H9 (cell line): ENCODE results near the gene SDK2. TPM values are rescaled to one million over a fixed set of nuclear protein-coding genes. Genes with fewer than 3 reads are reported as not detected.

ENCODE experiments used
- DNase-seq: peaks from one replicate; pipeline ENCODE4 v3.0.0-alpha.2; 2017
- H2AFZ ChIP-seq: one replicate; pipeline ENCODE4 v1.6.1; 2013; ENCODE audit warnings: mild to moderate bottlenecking, low read length, control low read depth, moderate library complexity
- H2AK5ac ChIP-seq: 2 replicates; pipeline ENCODE4 v1.6.1; 2013; ENCODE audit warnings: low read length, control low read depth, mixed read lengths; ENCODE audit not compliant: insufficient read length
- H2BK120ac ChIP-seq: one replicate; pipeline ENCODE4 v1.6.1; 2013; ENCODE audit warnings: low read depth, mild to moderate bottlenecking, low read length, control low read depth, inconsistent platforms; ENCODE audit not compliant: poor library complexity, severe bottlenecking
- H2BK12ac ChIP-seq: 2 replicates; pipeline ENCODE4 v1.6.1; 2013; ENCODE audit warnings: low read length, control low read depth, mixed read lengths, low read depth; ENCODE audit not compliant: insufficient read length
- H2BK15ac ChIP-seq: 2 replicates; pipeline ENCODE4 v1.6.1; 2013; ENCODE audit warnings: low read depth, low read length, control low read depth
- H2BK20ac ChIP-seq: one replicate; pipeline ENCODE4 v1.6.1; 2013; ENCODE audit warnings: low read depth, mild to moderate bottlenecking, low read length, control low read depth, inconsistent platforms; ENCODE audit not compliant: poor library complexity, severe bottlenecking
- H2BK5ac ChIP-seq: 2 replicates; pipeline ENCODE4 v1.6.1; 2013; ENCODE audit warnings: low read length, control low read depth, mixed read lengths; ENCODE audit not compliant: insufficient read length
- H3K14ac ChIP-seq: 2 replicates; pipeline ENCODE4 v1.6.1; 2013; ENCODE audit warnings: low read length, control low read depth; ENCODE audit not compliant: insufficient read depth
- H3K18ac ChIP-seq: 2 replicates; pipeline ENCODE4 v1.6.1; 2013; ENCODE audit warnings: low read depth, mild to moderate bottlenecking, mixed read lengths, low read length, control low read depth; ENCODE audit not compliant: insufficient read length
- H3K23ac ChIP-seq: 2 replicates; pipeline ENCODE4 v1.6.1; 2013; ENCODE audit warnings: low read length, control low read depth, mixed read lengths, low read depth; ENCODE audit not compliant: insufficient read length
- H3K23me2 ChIP-seq: 2 replicates; pipeline ENCODE4 v1.6.1; 2013; ENCODE audit warnings: low read depth, mild to moderate bottlenecking, mixed read lengths, low read length, control low read depth; ENCODE audit not compliant: insufficient read length, poor library complexity, severe bottlenecking
- H3K27ac ChIP-seq: 2 replicates; pipeline ENCODE4 v1.5.1; 2013; ENCODE audit warnings: low read length, control low read depth, mixed read lengths, low read depth; ENCODE audit not compliant: insufficient read length
- H3K27me3 ChIP-seq: 2 replicates; pipeline ENCODE4 v1.6.1; 2013; ENCODE audit warnings: low read length, control low read depth, inconsistent platforms; ENCODE audit not compliant: insufficient read depth
- H3K4ac ChIP-seq: 2 replicates; pipeline ENCODE4 v1.6.1; 2013; ENCODE audit warnings: low read depth, mild to moderate bottlenecking, control low read depth, inconsistent platforms, low read length, moderate library complexity
- H3K4me1 ChIP-seq: 2 replicates; pipeline ENCODE4 v1.6.1; 2013; ENCODE audit warnings: low read length, control low read depth, inconsistent platforms; ENCODE audit not compliant: insufficient read depth
- H3K4me2 ChIP-seq: 2 replicates; pipeline ENCODE4 v1.6.1; 2013; ENCODE audit warnings: low read length, control low read depth, mixed read lengths; ENCODE audit not compliant: insufficient read length, insufficient read depth
- H3K56ac ChIP-seq: 2 replicates; pipeline ENCODE4 v1.6.1; 2013; ENCODE audit warnings: low read depth, mild to moderate bottlenecking, mixed read lengths, low read length, control low read depth; ENCODE audit not compliant: insufficient read length
- H3K79me1 ChIP-seq: 2 replicates; pipeline ENCODE4 v1.6.1; 2013; ENCODE audit warnings: low read depth, mild to moderate bottlenecking, moderate library complexity, low read length, control low read depth, inconsistent platforms; ENCODE audit not compliant: insufficient read depth, poor library complexity, severe bottlenecking
- H3K79me2 ChIP-seq: 2 replicates; pipeline ENCODE4 v1.6.1; 2013; ENCODE audit warnings: low read length, control low read depth, inconsistent platforms; ENCODE audit not compliant: insufficient read depth
- H3K9ac ChIP-seq: 2 replicates; pipeline ENCODE4 v1.6.1; 2013; ENCODE audit warnings: low read length, control low read depth, mixed read lengths; ENCODE audit not compliant: insufficient read length; ENCODE audit errors: extremely low read depth
- H3K9me3 ChIP-seq: one replicate; pipeline ENCODE4 v1.6.1; 2013; ENCODE audit warnings: low read depth, low read length, inconsistent platforms; ENCODE audit not compliant: control insufficient read depth
- H3T11ph ChIP-seq: one replicate; pipeline ENCODE4 v1.6.1; 2013; ENCODE audit warnings: mild to moderate bottlenecking, low read length, control low read depth, inconsistent platforms
- H4K20me1 ChIP-seq: one replicate; pipeline ENCODE4 v1.6.1; 2013; ENCODE audit not compliant: control insufficient read depth, insufficient read length, insufficient read depth
- H4K5ac ChIP-seq: 2 replicates; pipeline ENCODE4 v1.6.1; 2013; ENCODE audit warnings: low read depth, mild to moderate bottlenecking, mixed read lengths, low read length, control low read depth; ENCODE audit not compliant: insufficient read length
- H4K8ac ChIP-seq: replicated peaks from 2 replicates; pipeline ENCODE4 v1.6.1; 2013; ENCODE audit warnings: low read length, control low read depth, mixed read lengths, low read depth; ENCODE audit not compliant: insufficient read length
- H4K91ac ChIP-seq: 2 replicates; pipeline ENCODE4 v1.6.1; 2013; ENCODE audit warnings: low read depth, mild to moderate bottlenecking, moderate library complexity, mixed read lengths, low read length, control low read depth; ENCODE audit not compliant: insufficient read length
- H3K27ac Mint-ChIP-seq, 3 experiments: 2 replicates in 2 of 3; 3 replicates in 1 of 3; pipeline ENCODE4 v1.8.0; 2020 to 2021; ENCODE audit warnings: mixed read lengths in 3 of 3, mild to moderate bottlenecking in 1 of 3, moderate library complexity in 1 of 3
- H3K27me3 Mint-ChIP-seq: 2 replicates; pipeline ENCODE4 v1.8.0; 2021; ENCODE audit warnings: low read depth, mild to moderate bottlenecking, moderate library complexity, mixed read lengths
- H3K36me3 Mint-ChIP-seq, 3 experiments: 2 replicates in 2 of 3; 3 replicates in 1 of 3; pipeline ENCODE4 v1.8.0; 2020 to 2021; ENCODE audit warnings: low read depth in 3 of 3, mixed read lengths in 3 of 3; ENCODE audit not compliant: insufficient read depth in 1 of 3
- H3K4me1 Mint-ChIP-seq, 2 experiments: 2 replicates each; pipeline ENCODE4 v1.8.0; 2020; ENCODE audit warnings: mixed read lengths in 2 of 2
- H3K4me3 Mint-ChIP-seq, 2 experiments: 2 replicates in 1 of 2; 3 replicates in 1 of 2; pipeline ENCODE4 v1.8.0; 2020 to 2021; ENCODE audit warnings: mild to moderate bottlenecking in 2 of 2, mixed read lengths in 2 of 2, moderate library complexity in 1 of 2
- H3K9me3 Mint-ChIP-seq, 2 experiments: 2 replicates in 1 of 2; 3 replicates in 1 of 2; pipeline ENCODE4 v1.8.0; 2020; ENCODE audit warnings: mild to moderate bottlenecking in 2 of 2, mixed read lengths in 2 of 2, moderate library complexity in 1 of 2
- WGBS: extraction: QIAGEN DNeasy Blood & Tissue Kit; methylation state at CpG from one replicate; pipeline ENCODE4 v1.1.7; 2013; ENCODE audit warnings: missing lambda C conversion rate, low lambda C conversion rate, mixed read lengths; ENCODE audit not compliant: insufficient read length; ENCODE audit errors: extremely low coverage; 5-methylcytosine and 5-hydroxymethylcytosine counted together
- total RNA-seq: library from RNA; stranded (reverse); gene quantifications from 2 replicates; pipeline ENCODE4 v1.2.1, GENCODE V29; 2021
- TF ChIP-seq, protein P1 (sequence below): fragments of 200-600 bp; sonication (generic); conservative IDR thresholded peaks from 3 replicates; pipeline ENCODE4 v1.8.0; 2021; ENCODE audit warnings: antibody characterized with exemption, mild to moderate bottlenecking

SDK2 gene
- total RNA-seq, 1 experiment from 2014 or later, result 9.1 TPM

DNA sequence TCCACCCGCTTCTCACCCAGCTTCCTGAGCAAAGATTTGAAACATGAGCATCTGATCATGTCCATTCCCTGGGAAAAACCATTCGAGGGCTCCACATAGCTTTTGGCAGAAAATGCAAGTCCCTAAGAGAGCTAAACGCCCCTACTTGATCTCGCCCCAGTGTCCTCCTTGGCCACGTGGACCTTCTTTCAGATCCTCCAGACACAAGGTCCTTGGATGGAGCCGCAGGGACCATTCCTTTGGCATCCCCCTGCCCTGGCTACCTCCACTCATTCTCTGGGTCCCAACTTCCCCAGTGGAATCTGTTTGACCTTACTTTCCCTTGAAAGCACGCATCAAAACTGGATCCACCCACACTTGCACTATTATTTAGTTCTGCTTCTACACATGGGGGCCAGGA lies 146.5 kb downstream of the SDK2 start:
- Histone ChIP-seq H4K8ac (no peak overlapping the region), H3K23me2 (no peaks in the 10 kb centered on the region), H3K4me1 (peaks cover 3% of the 10 kb centered on the region; the same call in 1 of the 2 replicates), H3K79me1 (no peaks in the 10 kb centered on the region), H3K9me3 (no peaks in the 10 kb centered on the region), H4K5ac (no peak overlapping the region), H2BK5ac (no peak overlapping the region), H3K4ac (no peak overlapping the region), H4K91ac (no peak overlapping the region), H2AFZ (no peak overlapping the region), H3K14ac (no peak overlapping the region), H3K18ac (no peak overlapping the region), H3K27me3 (no peaks in the 10 kb centered on the region), H3K56ac (no peak overlapping the region), H3K27ac (no peak overlapping the region), H3T11ph (no peak overlapping the region), H2AK5ac (no peak overlapping the region), H2BK15ac (no peak overlapping the region), H2BK120ac (no peak overlapping the region), H4K20me1 (peaks cover 2% of the 10 kb centered on the region), H3K9ac (no peak overlapping the region), H2BK12ac (no peak overlapping the region), H3K4me2 (no peak overlapping the region), H3K23ac (no peak overlapping the region), H2BK20ac (no peak overlapping the region), H3K79me2 (no peaks in the 10 kb centered on the region)
- Mint-ChIP-seq H3K9me3 (no peaks in the 10 kb centered on the region), H3K4me1 (peaks cover 14 to 23% of the 10 kb centered on the region in 2 experiments), H3K27me3 (peaks cover 6% of the 10 kb centered on the region), H3K27ac (no peak overlapping the region; a peak in 1 of 7 replicates), H3K4me3 (no peak overlapping the region), H3K36me3 (no peaks in the 10 kb centered on the region)
- no CpG with 5 or more reads among the region's 7 CpGs for WGBS
- DNase-seq, result no peak
- TF ChIP-seq, protein P1, sequence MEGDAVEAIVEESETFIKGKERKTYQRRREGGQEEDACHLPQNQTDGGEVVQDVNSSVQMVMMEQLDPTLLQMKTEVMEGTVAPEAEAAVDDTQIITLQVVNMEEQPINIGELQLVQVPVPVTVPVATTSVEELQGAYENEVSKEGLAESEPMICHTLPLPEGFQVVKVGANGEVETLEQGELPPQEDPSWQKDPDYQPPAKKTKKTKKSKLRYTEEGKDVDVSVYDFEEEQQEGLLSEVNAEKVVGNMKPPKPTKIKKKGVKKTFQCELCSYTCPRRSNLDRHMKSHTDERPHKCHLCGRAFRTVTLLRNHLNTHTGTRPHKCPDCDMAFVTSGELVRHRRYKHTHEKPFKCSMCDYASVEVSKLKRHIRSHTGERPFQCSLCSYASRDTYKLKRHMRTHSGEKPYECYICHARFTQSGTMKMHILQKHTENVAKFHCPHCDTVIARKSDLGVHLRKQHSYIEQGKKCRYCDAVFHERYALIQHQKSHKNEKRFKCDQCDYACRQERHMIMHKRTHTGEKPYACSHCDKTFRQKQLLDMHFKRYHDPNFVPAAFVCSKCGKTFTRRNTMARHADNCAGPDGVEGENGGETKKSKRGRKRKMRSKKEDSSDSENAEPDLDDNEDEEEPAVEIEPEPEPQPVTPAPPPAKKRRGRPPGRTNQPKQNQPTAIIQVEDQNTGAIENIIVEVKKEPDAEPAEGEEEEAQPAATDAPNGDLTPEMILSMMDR, result no peak
